Stimulated activated CD4-positive, alpha-beta T cell treated with anti-CD3 and anti-CD28 coated beads, TNF-alpha, amount 100 ng/mL, for 1 hour (primary cell): ENCODE measurements around the gene ABHD15.

Experiments used
- DNase-seq, 3 donors: peaks; one replicate each; pipeline ENCODE4 v3.0.0-alpha.2; 2020; ENCODE audit warnings: low read depth in 3 of 3, low spot score in 1 of 3

The ABHD15 gene

GRCh38 chr17:29566473-29567303, at the start of gene ABHD15:
Gene ABHD15, minus strand, starts transcription at chr17:29567037. Its CDS starts 71 bp downstream, at chr17:29566966.
- DNase-seq = peak in 1 of 3 donors; percentile 17

DNA sequence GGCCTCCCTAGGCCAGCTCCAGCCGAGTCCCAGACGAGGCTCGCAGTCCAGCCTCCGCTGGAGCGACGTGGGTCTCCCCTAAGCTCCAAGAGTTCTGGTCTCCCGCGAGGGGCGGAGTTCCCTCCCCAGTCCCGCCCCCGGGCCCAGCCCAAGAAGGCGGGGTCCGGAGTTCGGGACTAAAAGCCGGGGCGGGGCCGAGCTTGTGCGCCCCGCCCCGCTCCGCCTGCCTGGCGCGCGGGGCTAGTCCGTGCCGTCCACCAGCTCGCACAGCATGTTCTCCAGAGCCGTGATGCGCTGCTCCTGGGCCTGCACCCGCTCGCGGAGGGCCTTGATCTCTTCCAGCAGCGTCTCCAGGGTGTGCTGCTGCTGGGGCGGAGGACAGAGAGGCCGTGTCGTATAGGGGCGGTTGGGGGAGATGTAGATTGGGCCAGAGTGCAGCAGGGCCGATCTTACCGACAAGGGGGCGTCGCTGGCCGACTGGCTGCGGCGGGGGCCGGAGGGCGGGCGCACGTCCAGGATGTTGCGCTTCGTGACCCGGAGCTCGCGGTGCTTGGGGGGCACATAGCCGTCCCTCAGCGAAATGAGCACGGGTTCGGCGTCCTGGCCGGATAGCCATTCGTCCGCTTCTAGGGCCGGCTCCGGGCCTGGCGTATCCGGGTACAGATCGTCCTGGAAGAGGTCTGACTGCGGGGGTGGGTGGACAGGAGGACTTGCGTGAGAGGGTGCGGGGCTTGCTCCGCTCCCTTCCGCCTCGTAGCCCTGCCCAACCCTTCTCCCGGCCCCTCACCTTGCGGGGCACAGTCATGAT, 48.9 kb upstream of the ABHD15 start:
- DNase-seq = peak; percentile 60 to 81 (median 69)

- DNase-seq = peak in 1 of 3 donors; percentile 49
These were observed 48.2 kb upstream of the ABHD15 start for GRCh38 chr17:29615048-29615385.

- no peak for DNase-seq
These were observed 47.7 kb upstream of the ABHD15 start for GRCh38 chr17:29614349-29615047.

- DNase-seq = no peak
These were observed 47.0 kb upstream of the ABHD15 start for GRCh38 chr17:29613856-29614255.

DNA sequence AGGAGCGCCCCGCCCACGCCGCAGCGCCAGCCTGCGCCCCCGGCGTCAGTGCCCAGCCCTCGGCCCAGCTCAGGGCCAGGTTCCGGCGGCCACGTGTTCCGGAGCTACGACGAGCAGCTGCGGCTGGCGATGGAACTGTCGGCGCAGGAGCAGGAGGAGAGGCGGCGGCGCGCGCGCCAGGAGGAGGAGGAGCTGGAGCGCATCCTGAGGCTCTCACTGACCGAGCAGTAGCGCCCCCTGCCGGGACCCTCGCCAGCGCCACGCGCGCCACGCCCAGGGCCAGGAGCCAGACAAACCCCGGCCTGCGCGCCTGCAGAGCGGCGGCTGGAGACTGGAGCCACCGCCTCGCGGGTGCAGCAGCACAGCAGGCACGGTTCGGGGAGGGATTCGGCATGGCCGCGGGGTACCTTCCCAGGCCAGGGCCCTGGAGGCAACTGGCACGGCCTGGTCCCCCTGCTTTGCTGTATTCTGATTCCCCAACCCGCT, 46.6 kb upstream of the ABHD15 start:
- peak; percentile 75 to 96 (median 82) for DNase-seq

DNA sequence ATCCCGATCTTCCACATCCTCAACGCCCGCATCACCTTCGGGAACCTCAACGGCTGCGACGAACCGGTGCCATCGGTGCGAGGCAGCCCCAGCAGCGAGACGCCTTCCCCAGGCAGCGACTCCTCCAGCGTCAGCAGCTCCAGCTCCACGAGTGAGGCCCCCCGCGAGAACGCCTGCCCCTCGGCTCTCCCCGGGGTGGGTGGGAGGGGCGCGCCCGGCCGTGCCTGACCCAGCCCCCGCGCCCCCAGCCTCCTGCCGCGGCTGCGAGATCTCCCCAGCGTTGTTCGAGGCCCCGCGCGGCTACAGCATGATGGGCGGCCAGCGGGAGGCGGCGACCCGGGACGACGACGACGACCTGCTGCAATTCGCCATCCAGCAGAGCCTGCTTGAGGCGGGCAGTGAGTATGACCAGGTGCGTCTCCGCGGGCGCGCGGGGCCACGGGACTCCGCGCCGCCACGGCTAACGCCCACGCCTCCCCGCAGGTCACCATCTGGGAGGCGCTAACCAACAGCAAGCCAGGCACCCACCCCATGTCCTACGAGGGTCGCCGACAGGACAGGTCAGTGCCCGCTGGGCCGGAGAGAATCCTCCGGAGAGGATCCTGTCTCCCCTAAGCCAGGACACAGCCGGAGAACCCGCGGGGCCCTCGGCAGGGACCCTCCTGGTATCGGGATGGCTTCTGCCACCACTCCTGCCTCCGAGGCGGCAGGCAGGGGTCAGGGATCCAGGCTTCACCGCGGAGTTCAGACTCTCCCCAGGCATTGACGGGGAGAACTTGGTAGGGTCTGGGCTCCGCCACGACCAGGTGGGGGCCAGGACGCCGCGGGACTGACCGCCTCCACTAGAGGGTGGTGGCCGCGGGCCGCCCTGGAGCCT, 45.8 kb upstream of the ABHD15 start:
- DNase-seq = no peak

DNA sequence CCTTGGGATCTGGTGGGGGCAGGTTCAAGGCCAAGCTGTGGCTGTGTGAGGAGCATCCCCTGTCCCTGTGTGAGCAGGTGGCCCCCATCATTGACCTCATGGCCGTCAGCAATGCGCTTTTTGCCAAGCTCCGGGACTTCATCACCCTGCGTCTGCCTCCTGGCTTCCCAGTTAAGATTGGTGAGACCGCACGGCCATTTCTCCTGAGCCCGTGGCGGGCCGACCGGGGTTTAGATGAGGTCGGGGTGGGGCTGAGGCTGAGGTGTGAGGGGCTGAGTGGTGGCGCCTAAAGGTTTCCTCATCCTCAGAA, 45.2 kb upstream of the ABHD15 start:
- DNase-seq = no peak

GRCh38 chr17:29611351-29612093, 44.7 kb upstream of the ABHD15 start:
- no peak for DNase-seq

- DNase-seq = no peak
These were observed 43.6 kb upstream of the ABHD15 start for GRCh38 chr17:29610395-29610794.

DNA sequence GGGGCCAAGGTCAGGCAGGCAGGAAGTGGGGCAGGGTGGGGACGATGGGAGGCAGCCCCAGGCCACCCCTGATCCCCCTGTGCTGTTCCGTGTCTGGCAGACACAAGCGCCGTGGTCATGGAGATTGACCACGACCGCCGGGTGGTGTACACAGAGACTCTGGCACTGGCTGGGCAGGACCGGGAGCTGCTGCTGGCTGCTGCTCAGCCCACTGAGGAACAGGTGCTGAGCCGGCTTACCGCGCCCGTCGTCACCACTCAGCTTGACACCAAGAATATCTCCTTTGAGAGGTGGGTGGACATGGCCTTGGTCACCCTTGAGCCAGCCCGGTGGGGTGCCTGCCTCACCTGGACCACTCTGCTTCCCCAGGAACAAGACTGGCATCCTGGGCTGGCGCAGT, 42.1 kb upstream of the ABHD15 start:
- no peak for DNase-seq

GRCh38 chr17:29607557-29608195, 40.8 kb upstream of the ABHD15 start:
- no peak for DNase-seq

- no peak for DNase-seq
These were observed 36.4 kb upstream of the ABHD15 start for GRCh38 chr17:29603109-29603674.

DNA sequence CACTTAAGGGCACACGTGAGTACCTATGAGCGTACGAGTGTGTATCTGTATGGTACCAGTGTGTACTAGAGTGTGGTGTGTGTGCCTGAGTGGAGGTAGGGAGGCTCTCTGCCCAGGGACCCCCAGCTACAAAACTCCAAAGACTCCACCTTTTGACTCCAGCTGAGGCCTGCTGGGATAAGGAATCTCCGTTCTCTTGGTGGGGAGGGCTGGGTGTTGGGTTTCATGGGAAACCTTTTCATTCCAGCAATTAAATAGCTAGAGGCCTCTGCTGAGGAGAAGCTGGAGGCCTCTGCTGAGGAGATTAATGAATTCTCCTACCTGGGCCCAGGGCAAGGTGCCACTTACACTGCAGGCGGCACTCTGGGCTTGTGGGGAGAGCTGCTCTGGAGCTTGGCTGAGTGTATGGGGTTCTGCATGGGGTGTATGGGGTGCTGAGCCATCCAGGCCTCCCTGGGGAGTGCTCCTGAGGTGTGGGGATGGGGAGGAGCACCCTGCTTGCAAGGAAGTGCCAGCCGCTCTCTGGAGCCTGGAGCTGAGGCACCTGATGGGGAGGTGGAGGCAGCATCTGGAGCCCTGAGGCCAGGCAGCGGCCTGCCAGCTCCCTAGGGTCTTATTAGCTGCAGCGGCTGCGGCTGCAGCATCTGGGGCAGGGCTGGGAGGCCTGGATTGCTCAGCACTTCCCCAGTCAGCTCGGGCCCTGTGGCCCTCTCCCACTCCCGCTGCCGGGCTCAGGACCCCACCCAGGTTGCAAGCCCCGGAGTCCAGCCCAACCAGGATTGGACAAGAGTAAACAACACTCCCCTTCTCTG, 30.7 kb upstream of the ABHD15 start:
- no peak for DNase-seq

- DNase-seq = no peak
These were observed 30.0 kb upstream of the ABHD15 start for GRCh38 chr17:29596811-29597210.

DNA sequence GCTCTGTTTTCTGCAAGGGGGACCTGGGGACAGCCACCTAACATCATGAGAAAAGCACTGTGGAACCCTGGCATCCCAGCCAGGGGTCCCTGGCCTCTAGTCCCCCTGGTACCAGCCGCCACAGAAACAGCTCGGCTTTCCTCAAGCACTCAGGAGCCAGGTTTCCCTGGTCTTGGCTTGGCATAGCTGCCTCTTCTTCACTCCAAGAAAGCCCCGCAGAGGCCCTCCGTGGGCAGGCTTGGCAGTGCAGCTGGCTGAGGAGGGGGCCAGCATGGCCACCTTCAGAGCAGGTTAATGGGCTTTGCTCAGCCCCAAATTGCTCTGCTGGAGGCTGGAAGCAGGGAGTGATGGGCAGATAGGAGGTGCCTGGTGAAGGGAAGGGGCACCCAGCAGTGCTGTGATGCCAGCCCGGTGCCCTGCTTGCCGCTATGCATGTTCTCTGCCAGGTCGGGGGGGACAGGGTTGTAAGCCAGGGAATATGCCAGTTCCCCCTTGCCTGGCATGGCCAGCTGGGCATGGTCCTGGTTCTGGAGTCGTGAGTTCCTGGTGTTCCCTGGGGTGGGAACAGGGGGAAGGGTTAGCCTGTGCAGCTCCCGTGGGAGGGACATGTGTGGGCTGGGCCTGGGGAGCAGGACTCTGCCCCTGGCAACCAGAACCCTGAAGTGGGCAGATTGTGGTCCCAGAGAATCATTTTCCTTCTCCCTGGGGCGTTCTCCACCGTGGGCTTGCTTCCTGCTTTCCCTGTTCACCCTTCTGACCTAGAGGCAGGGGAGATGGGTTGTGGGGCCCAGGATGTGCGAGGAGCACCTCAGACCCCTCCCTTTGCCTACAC, 29.3 kb upstream of the ABHD15 start:
- no peak for DNase-seq

GRCh38 chr17:29595107-29595942, 28.5 kb upstream of the ABHD15 start:
- no peak for DNase-seq
